NB4 (cell line): ENCODE data around the gene HS6ST2.

Experiments
- CTCF ChIP-seq: IDR thresholded peaks from one replicate; pipeline ENCODE4 v1.5.1; 2012; ENCODE audit warnings: low read depth, low read length
- MAX ChIP-seq: IDR thresholded peaks from 2 replicates; pipeline ENCODE4 v1.6.1; 2011; ENCODE audit warnings: low read depth, low read length
- MYC ChIP-seq: IDR thresholded peaks from 2 replicates; pipeline ENCODE4 v1.6.1; 2011; ENCODE audit warnings: low read depth, low read length
- POLR2A ChIP-seq: IDR thresholded peaks from 2 replicates; pipeline ENCODE4 v1.6.1; 2011; ENCODE audit warnings: mild to moderate bottlenecking; ENCODE audit not compliant: insufficient read length; ENCODE audit errors: extremely low read depth

GRCh38 chrX:132775263-132775823 is 183.1 kb downstream of the HS6ST2 start:
- no peak for TF ChIP-seq CTCF
- TF ChIP-seq POLR2A = no peak
- no peak for TF ChIP-seq MAX
- TF ChIP-seq MYC = no peak
